ENCODE measurements around the gene MYBPHL.
"Not testable (repeated sequence)": the region's sequence is repeated elsewhere in the genome, so short reads cannot be mapped to it uniquely, and the experiment has no call there.

MYBPHL gene

GRCh38 chr1:109304226-109304920, 2.4 kb downstream of the MYBPHL start:
- DNase-seq, result no peak

DNA sequence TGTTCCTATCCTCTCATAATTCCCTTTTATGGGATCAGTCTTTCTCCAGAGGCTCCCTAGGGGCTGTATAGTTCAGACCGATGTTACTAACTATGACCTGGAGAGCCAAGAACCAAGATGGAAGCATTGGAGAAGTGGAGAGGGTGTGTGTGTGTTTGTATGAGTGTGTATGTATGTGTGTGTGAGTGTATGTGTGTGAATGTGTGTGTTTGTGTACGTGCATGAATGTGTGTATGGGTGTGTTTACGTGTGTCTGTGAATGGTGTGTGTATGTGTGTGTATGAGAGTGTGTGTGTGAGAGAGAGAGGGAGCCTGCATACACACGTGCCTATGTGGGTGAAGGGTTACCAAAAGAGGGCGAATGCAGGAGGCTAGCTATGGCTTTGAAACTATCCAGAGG, 4.9 kb downstream of the MYBPHL start:
- no peak for DNase-seq

DNA sequence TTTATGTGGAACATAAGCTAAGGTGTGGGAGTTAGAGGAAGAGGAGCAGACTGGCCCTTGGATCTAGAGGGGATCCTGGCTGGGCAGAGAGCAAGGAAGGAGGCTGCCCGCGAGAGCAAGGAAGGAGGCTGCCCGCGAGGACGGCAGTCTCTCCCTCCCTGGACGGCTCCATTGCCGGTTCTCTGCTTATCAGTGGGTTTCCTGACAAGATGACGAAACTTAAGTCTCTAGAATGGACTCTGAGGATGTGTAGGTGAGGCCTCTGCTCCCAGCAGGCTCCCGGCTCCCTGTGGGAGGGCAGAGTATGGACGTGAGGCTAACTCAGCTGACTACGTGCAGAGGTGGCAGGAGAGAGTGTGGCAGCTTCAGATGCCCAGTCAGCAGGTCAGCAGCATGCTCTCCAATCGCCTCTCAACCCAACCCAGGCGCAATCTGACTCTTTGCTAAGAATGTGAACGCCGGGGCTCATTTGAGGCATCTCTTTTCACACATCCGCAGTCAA, 6.1 kb downstream of the MYBPHL start:
- DNase-seq, result peak; percentile 23

- no peak for DNase-seq
Measured at GRCh38 chr1:109299558-109300343, 7.1 kb downstream of the MYBPHL start.

DNA sequence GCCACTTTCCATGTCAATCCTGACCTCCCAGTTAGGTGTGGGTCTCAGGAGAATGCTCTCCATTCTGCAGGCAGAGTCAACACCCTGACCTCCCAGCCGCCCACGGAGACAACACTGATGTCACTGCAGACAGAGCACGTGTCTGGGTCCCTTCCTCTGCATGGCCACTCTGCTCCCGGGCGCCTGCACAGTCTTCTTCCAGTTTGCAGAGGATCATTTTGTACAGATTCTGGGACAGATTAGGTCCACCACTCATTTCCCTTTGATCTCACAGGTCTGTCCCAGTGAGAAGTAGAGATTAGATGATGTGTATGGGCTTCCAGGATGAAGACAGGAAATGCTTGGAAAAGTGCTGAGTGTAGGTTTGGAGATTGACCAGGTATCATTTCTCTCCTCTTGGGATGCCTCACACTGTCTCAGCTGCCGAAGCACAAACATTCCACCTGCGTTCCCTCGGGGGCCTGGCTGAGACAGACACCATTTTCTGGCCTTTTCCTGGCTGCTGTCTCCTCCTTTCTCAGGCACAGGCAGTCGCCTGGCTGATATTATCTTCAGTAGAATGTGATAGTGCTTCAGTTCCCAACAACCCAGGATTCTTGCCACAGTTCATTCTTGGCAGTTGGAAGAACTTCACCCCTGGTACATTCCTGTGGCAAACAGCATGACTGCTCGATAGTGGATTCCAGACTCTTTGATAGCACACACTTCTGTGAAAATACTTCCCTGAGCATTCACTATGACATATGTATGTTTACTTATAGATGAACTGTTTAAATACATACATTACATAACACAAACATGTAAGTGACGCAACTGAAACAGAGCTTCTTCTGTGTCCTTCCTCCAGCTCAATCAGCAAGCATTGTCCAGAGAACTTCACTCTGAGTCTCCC, 7.9 kb downstream of the MYBPHL start:
- DNase-seq, result peak; percentile 33

- DNase-seq, result no peak
Measured at GRCh38 chr1:109296782-109297181, 10.0 kb downstream of the MYBPHL start.

DNA sequence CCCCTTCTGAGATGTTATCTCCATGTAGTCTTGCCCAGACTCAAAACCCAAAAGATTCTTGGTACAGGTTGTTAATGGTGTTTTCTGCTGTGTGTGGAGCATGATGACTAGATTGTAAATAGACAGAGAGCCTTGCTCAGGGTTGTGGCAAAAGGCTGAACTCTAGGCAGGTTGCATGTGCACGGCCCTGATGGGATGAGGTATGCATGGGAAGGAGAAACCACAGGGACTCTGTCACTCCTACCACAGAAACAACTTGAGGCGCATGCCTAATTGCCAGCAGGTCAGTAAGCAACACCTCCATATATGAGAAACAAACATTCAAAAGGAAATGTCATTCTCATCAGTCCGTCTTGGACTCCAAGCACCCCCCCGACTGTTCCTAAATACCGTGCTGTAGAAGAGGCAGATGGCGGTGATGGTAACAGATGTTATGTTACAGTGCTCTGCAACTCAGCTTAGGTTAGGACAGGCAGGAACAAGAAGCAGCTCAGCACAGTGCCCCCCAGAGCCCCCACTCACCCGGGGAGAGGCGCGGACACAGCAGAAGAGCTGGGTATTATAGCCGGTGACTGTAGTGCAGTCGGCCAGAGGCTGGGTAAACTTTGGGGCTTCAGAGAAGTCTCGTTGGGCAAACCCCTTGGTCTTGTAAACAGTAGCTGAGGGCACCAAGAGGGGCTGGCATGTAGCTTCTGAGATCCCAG, 10.9 kb downstream of the MYBPHL start:
- no peak for DNase-seq

- DNase-seq, result no peak
Measured at GRCh38 chr1:109294481-109294880, 12.3 kb downstream of the MYBPHL start.

GRCh38 chr1:109293026-109293425, 13.8 kb downstream of the MYBPHL start:
- no peak for DNase-seq

DNA sequence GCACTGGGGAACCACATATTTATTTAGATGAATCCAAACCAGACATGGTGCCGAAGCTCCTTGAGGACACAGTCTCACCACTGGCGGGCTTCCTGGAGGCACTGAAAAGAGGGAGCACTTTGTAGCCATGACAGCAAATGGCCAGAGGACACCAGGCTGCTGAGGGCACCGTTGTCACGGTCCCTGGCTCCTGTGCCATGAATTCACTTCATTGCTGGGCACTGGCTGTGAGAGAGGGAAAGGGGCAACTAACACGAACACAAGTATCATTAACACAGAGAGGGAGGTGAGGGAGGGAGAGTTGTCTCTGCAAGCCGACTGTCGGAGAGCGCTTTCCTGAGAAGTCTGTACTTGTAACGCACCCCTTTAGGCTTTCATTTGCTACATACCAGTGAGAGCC, 14.4 kb downstream of the MYBPHL start:
- DNase-seq, result no peak

GRCh38 chr1:109290998-109291397, 15.8 kb downstream of the MYBPHL start:
- peak; percentile 77 for DNase-seq

DNA sequence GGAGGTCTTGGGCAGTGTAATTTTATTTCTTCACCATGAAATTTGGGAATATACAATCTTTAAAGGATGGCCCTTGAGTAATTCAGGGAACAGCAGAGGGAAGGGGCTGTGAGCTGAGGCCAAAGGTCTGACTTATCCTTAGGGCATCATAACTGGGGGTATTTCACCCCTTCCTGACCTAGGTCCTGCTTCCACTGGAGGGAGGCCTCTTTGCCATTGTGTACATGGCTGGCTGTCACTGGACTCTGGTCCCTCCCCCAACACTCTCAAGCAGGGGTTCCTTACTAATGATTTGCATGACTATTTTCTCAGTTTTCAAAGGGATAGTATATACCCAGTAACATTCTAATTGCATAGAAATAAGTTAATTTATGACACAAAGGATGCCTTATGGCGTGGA, 16.7 kb downstream of the MYBPHL start:
- DNase-seq, result no peak

DNA sequence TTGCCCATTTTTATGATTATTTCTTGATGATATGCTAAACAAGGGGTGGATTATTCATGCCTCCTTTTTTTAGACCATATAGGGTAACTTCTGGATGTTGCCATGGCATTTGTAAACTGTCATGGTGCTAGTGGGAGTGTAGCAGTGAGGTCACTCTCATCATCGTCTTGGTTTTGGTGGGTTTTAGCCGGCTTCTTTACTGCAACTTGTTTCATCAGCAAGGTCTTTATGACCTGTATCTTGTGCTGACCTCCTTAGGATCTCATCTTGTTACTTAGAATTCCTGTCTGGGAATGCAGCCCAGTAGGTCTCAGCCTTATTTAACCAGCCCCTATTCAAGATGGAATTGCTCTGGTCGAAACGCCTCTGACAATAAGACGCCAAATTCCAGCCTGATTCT, 20.0 kb downstream of the MYBPHL start:
- DNase-seq, result not testable (repeated sequence)

DNA sequence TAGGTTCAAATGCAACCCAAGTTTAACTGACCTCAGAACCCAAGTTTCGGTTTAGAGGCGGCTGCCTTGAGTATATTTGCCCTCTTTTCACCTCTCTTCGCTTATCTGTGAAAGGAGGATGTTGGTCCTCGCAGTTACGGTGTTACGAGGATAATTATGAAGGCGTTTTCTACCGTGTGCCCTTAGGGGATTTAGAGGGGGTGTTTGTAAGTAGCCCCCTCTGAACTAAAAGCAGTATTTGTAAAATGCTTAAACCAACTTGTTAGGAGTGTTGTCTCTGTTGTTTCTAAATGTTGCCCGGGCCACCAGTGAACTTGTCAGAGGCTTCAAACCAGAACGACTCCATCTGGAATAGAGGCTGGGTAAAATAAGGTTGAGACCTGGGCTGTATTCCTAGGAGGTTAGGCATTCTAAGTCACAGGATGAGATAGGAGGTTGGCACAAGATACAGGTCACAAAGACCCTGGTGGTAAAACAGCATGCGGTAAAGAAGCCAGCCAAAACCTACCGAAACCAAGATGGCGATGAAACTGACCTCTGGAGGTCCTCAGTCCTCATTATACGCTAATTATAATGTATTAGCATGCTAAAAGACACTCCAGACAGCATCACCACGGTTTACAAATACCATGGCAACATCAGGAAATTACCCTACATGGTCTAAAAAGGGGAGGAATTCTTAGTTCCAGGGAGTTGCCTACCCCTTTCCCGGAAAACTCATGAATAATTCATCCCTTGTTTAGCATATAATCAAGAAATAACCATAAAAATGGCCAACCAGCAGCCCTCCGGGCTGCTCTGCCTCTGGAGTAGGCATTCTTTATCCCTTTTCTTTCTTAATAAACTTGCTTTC, 22.8 kb downstream of the MYBPHL start:
- DNase-seq, result no peak

GRCh38 chr1:109282952-109283747, 23.7 kb downstream of the MYBPHL start, which contains the start of gene PSRC1:
PSRC1 (minus strand) TSS chr1:109283145.
- DNase-seq, result peak; percentile 95

DNA sequence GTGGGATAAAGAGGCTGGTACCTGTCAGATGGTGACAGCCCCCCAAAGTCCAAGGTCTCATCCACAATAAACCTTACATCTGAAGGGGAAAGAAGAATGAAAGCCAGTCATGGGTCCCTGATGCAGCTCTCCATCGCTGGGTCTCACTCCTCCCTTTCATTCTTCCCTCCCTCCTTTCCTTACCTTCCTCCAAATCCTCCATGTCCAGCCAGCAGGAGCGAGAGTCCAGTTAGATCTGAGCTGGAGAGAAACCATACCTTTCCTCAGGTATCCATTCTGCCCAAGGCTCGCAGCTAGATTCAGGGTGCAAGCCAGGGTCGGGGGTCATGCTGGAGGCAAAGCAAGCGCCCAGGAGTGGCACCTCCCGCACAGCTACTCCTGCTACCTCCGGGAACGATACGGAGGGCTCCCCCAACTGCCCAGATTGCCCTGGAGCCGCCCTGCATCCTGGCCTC, 24.3 kb downstream of the MYBPHL start:
- no peak for DNase-seq

DNA sequence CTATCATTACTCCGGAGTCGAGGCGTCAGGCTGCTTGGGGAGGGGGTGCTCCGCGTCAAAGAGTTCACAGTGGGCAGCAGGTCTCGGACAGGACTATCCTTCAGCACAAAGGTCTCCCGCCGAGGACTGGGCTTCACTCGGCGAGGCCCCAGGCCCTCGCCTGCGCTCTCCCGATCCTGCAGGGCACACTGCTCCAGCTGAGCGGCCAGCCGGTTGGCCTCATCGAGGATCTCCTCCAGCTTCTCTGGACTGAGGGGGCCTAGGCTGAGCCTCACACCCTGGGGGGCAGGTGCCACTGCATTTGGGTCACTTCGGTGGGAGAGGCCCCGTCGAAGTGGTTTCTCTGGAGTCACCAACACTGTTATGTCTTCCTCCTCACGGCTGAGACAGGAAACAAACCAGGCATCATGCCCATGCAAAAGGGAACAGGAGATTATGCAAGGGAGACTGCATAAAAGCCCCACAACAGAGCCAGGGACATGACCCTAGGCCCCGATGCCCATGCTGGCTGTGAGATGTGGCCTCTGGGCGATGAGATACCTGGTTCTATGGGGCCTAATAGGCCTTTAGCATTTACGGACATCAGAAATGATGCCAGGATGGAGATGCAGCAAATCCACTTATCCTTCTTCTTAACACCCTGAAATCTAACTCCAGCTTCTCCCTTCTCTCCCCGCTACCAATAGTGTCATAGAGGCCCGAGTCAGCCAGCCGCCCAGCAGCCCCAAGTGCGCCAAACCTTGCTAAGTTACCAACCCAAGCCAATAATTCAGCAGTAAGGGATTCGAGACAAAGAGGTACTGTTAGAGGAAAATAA, 24.9 kb downstream of the MYBPHL start:
- no peak for DNase-seq

GRCh38 chr1:109280862-109281261, 25.9 kb downstream of the MYBPHL start:
- DNase-seq, result no peak

GRCh38 chr1:109279615-109280278, 27.1 kb downstream of the MYBPHL start:
- DNase-seq, result peak; percentile 80

Data from OCI-M1 (cell line).